Ishikawa (cell line): Measurements from ENCODE around the gene SLC52A3.

Experiments used
- CEBPB ChIP-seq: IDR thresholded peaks from 2 replicates; pipeline ENCODE4 v1.6.1; 2012
- EGR1 ChIP-seq: IDR thresholded peaks from 2 replicates; pipeline ENCODE4 v1.6.1; 2012
- EP300 ChIP-seq: IDR thresholded peaks from 2 replicates; pipeline ENCODE4 v1.6.1; 2012; ENCODE audit warnings: borderline replicate concordance
- FOXM1 ChIP-seq: IDR thresholded peaks from 2 replicates; pipeline ENCODE4 v1.6.1; 2012; ENCODE audit warnings: low read depth, borderline replicate concordance
- MAX ChIP-seq: IDR thresholded peaks from 2 replicates; pipeline ENCODE4 v1.6.1; 2012
- NFIC ChIP-seq: IDR thresholded peaks from 2 replicates; pipeline ENCODE4 v1.6.1; 2012
- RAD21 ChIP-seq: IDR thresholded peaks from 2 replicates; pipeline ENCODE4 v1.6.1; 2012; ENCODE audit warnings: low read depth
- REST ChIP-seq: IDR thresholded peaks from 2 replicates; pipeline ENCODE4 v1.6.1; 2012; ENCODE audit warnings: low read depth, mild to moderate bottlenecking
- TAF1 ChIP-seq: IDR thresholded peaks from 2 replicates; pipeline ENCODE4 v1.6.1; 2012; ENCODE audit warnings: low read depth, mild to moderate bottlenecking
- TCF12 ChIP-seq: IDR thresholded peaks from 2 replicates; pipeline ENCODE4 v1.6.1; 2012; ENCODE audit warnings: low read depth
- TEAD4 ChIP-seq: IDR thresholded peaks from 2 replicates; pipeline ENCODE4 v1.6.1; 2012
- USF1 ChIP-seq: IDR thresholded peaks from 2 replicates; pipeline ENCODE4 v1.6.1; 2012
- YY1 ChIP-seq: IDR thresholded peaks from 2 replicates; pipeline ENCODE4 v1.6.1; 2012; ENCODE audit warnings: low read depth

GRCh38 chr20:796921-797320 lies 28.6 kb upstream of the SLC52A3 start:
- TF ChIP-seq CEBPB = no peak
- TF ChIP-seq MAX = no peak
- no peak for TF ChIP-seq EP300
- TF ChIP-seq EGR1 = no peak
- no peak for TF ChIP-seq TAF1
- no peak for TF ChIP-seq YY1
- no peak for TF ChIP-seq USF1
- TF ChIP-seq TCF12 = no peak
- TF ChIP-seq RAD21 = no peak
- TF ChIP-seq NFIC = no peak
- no peak for TF ChIP-seq TEAD4
- no peak for TF ChIP-seq FOXM1
- no peak for TF ChIP-seq REST
